Activated CD4-positive, alpha-beta T cell treated with anti-CD3 and anti-CD28 coated beads for 24 hours (primary cell): Measurements from ENCODE around the gene TFEB.

Experiments
- DNase-seq, 2 donors: peaks; one replicate each; pipeline ENCODE4 v3.0.0-alpha.2; 2020; ENCODE audit warnings: low read depth in 2 of 2

Gene TFEB

DNA sequence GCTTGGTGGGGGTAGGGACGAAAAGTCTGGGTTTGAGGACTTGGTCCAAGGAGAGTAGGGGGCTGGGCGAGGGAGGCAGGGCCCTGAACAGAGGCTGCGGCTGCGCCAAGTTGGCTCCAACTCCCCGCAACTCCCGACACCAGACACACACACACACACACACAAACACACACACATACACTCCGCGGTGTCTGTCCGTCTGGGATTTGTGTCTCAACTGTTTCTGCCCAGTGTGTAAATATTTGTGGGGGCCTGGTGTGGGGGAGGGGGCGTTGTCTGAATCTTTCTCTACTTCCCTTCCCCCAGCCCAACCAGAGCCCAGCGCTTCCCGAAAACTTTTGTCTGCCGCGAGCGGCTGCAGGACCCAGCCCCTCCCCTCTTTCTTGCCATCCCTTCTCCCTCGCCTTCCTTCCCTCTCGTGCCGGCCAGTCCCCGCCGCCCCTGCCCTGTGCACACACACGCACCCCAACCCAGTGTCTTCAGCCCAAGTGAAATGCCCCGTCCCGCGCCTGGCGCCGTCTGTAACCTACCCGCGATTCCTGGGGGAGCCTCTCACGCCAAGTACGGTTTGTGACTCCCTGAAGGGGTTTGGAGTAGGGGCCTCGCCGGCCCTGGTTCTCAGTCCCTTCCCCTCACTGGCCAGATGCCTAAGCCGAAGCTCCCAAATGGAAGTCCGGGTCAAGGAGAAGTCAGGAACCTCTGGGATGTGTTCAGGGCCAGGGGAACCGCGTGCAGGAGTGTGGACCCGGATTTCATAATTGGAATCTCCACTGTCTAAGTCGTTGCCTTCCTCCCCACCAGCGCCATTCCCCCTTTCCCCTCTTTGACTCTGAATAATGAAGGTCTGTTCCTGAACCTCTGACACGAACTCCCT is 96.2 kb downstream of the TFEB start:
- no peak for DNase-seq

DNA sequence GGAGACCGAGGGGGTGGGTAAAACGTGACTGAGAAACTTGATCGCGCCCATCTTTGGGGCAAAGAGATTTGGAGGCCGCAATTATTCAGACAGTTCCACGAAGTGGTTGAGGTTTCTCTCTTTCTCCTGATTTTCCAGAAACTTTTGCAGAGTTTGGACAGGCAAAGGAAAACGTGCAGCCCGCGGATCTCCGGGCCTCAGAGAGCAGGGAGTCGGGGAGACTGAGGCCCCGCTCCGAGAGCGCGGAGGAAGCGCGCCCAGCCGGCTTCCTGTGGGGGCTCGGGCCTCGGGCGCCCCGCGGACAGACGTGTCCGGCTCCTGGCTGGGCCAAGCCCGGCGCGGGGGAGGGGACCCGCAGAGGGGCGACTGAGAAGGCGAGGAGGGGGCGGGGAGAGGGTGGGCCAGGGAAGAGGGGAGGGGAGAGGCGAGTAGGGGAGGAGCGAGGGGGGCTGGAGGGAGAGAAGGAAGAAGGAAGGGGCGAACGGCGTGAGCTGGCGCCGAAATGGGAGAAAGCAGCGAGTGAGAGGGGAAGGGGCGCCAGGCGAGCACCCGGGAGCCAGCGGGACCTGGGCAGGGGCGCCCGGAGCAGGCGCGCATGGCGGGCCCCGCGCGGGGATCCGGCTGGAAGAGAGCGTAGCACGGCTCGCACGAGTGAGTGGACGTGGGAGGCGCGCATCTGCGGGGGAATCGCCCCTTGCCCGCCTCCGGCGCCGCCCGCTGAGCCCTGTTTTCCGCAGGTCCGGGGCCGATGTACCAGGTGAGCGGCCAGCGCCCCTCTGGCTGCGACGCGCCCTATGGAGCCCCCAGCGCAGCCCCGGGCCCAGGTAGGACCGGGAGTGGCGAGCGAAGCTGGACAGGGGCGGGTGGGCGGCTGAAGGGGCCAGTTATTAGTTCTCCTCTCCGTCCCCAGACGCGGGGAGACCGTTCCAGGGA is 97.1 kb downstream of the TFEB start, which contains the start of gene MDFI:
TSS of gene MDFI (plus strand) at position 467 of the 933 bp plus-strand sequence. CDS start at position 749, 282 bp downstream.
- no peak for DNase-seq

GRCh38 chr6:41637194-41638001 is 98.0 kb downstream of the TFEB start:
- no peak for DNase-seq

DNA sequence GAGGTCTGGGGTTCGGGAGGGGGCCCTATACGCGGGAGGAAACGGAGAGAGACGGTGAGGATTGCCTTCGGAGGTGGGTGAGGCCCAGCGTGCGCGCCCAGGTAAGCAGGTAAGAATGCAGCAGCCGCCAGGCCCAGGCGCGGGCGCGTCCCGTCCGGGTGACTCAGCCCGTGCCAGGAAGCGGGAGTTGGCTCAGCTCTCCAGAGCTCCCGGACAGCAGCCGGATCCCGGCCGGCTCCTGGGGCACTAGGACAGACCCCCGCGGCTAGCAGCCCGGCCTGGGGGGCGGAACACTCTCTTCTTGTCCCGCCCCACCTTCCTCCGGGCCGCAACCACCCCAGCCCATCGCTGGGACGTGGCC is 98.6 kb downstream of the TFEB start:
- DNase-seq = no peak

DNA sequence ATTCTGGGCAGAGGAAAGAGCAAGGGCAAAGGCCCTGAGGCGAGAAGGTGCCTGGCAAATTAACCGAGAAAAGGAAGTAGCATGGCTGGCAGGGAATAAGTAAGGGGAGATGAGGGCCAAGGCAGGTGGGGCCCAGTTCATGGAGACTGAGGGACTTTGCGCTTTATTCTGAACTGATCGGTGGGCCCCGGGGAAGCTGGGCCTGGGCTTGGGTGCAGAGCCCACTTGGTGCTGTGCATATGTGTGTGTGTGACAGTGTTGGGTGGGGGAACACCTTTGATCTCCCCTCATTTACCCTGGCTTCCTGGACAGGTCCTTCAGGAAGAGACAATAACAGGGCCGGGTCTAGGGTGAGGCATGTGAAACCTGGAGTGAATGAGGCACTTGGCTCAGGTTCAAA is 100.0 kb downstream of the TFEB start:
- DNase-seq = no peak

DNA sequence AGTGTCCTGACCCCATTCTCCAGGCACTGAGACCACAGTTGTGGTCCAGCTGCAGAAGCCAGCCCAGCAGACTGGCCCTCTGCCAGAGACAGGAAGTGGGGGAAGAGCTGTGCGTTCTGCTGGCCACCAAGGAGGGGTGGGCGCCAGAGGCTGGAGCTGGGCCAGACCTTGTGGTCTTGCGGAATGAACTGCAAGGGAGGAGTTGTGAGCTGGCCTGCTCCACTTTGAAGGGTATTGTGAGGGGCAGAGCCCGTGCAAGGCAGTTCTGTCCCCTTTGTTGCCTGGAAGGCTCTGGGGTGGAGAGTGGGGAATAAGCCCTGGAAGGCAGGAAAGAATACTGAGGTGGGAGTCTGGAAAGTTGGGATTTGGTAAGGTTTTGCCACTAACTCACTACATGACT is 100.8 kb downstream of the TFEB start:
- DNase-seq = no peak
